HepG2 (cell line): Measurements from ENCODE around the gene SKA2. TPM values are rescaled to one million over a fixed set of nuclear protein-coding genes. Genes with fewer than 3 reads are reported as not detected.
A peak's percentile ranks its signal among the peaks of the same experiment; 100 is the strongest.

Experiments
- BRD4 ChIP-seq: sonication (generic); formaldehyde crosslinking; IDR thresholded peaks from 2 replicates; pipeline ENCODE4 v1.4.0; 2020; ENCODE audit warnings: missing genetic modification reagents
- CC2D1A ChIP-seq: sonication (generic); formaldehyde crosslinking; IDR thresholded peaks from 2 replicates; pipeline ENCODE4 v1.8.1; 2023; ENCODE audit warnings: mild to moderate bottlenecking, missing genetic modification reagents
- HMGXB4 ChIP-seq, 2 experiments: sonication (generic) in 1 of 2; formaldehyde crosslinking in 1 of 2; IDR thresholded peaks; 2 replicates each; pipeline versions ENCODE4 v1.4.0 to v1.6.1; 2018 to 2020; ENCODE audit warnings: missing genetic modification reagents in 2 of 2, borderline replicate concordance in 1 of 2, low read depth in 1 of 2, mild to moderate bottlenecking in 1 of 2, missing biosample characterization in 1 of 2
- HNF1A ChIP-seq, 2 experiments: sonication (generic) in 1 of 2; formaldehyde crosslinking in 1 of 2; IDR thresholded peaks; 2 replicates each; pipeline versions ENCODE4 v1.4.0 to v1.6.1; 2016 to 2020; ENCODE audit warnings: borderline replicate concordance in 1 of 2, low read depth in 1 of 2, mild to moderate bottlenecking in 1 of 2, missing genetic modification reagents in 1 of 2
- HNF4G ChIP-seq, 2 experiments: sonication (generic) in 1 of 2; formaldehyde crosslinking in 1 of 2; IDR thresholded peaks; 2 replicates each; pipeline versions ENCODE4 v1.4.0 to v1.6.1; 2011 to 2020; ENCODE audit warnings: borderline replicate concordance in 2 of 2, low read depth in 2 of 2, mild to moderate bottlenecking in 2 of 2, low read length in 1 of 2, missing genetic modification reagents in 1 of 2, moderate library complexity in 1 of 2
- NR1H2 ChIP-seq: sonication (generic); formaldehyde crosslinking; IDR thresholded peaks from 2 replicates; pipeline ENCODE4 v1.8.1; 2022; ENCODE audit warnings: low read depth, missing genetic modification reagents, borderline replicate concordance
- RBAK ChIP-seq: sonication (generic); formaldehyde crosslinking; IDR thresholded peaks from 2 replicates; pipeline ENCODE4 v1.5.1; 2020; ENCODE audit warnings: mild to moderate bottlenecking, missing genetic modification reagents
- SOX6 ChIP-seq, 2 experiments: fragments of 450-650 bp in 1 of 2; sonication (generic) in 1 of 2; formaldehyde crosslinking in 1 of 2; IDR thresholded peaks; 2 replicates each; pipeline versions ENCODE4 v1.4.0 to v1.6.1; 2017 to 2020; ENCODE audit warnings: antibody characterized with exemption in 1 of 2, mild to moderate bottlenecking in 1 of 2, missing genetic modification reagents in 1 of 2
- SSRP1 ChIP-seq: IDR thresholded peaks from 2 replicates; pipeline ENCODE4 v1.6.1; 2016; ENCODE audit warnings: control low read depth
- TBX2 ChIP-seq: sonication (generic); formaldehyde crosslinking; IDR thresholded peaks from 2 replicates; pipeline ENCODE4 v1.5.0; 2020; ENCODE audit warnings: missing genetic modification reagents, mild to moderate bottlenecking, borderline replicate concordance
- ZBTB25 ChIP-seq: IDR thresholded peaks from 2 replicates; pipeline ENCODE4 v1.6.1; 2018; ENCODE audit warnings: missing genetic modification reagents
- ZNF280D ChIP-seq: sonication (generic); formaldehyde crosslinking; IDR thresholded peaks from 2 replicates; pipeline ENCODE4 v1.5.1; 2020; ENCODE audit warnings: mild to moderate bottlenecking, missing genetic modification reagents
- ZNF335 ChIP-seq: sonication (generic); formaldehyde crosslinking; IDR thresholded peaks from 2 replicates; pipeline ENCODE4 v1.4.0; 2020; ENCODE audit warnings: missing genetic modification reagents
- ZNF350 ChIP-seq: sonication (generic); formaldehyde crosslinking; IDR thresholded peaks from 2 replicates; pipeline ENCODE4 v1.4.0; 2020; ENCODE audit warnings: mild to moderate bottlenecking, low read depth, missing genetic modification reagents, borderline replicate concordance
- ZNF354B ChIP-seq: sonication (generic); formaldehyde crosslinking; IDR thresholded peaks from 2 replicates; pipeline ENCODE4 v1.8.0; 2022; ENCODE audit warnings: mild to moderate bottlenecking, missing genetic modification reagents
- ZNF790 ChIP-seq: sonication (generic); formaldehyde crosslinking; IDR thresholded peaks from 2 replicates; pipeline ENCODE4 v1.8.0; 2022; ENCODE audit warnings: missing genetic modification reagents, mild to moderate bottlenecking, borderline replicate concordance
- polyA plus RNA-seq, 8 experiments: library from polyadenylated mRNA; depleted of rRNA in 3 of 8; stranded (reverse) in 7 of 8; unstranded in 1 of 8; fragments of >200 nt; fragmentation: Illumina TruSeq in 4 of 8; extraction: Trizol in 4 of 8; gene quantifications; 2 replicates each; pipeline versions ENCODE4 v1.2.1 to v1.2.3, GENCODE V29; 2011 to 2016; ENCODE audit warnings: low read depth in 4 of 8, missing spikeins in 1 of 8, mixed read lengths in 1 of 8; ENCODE audit not compliant: insufficient read depth in 1 of 8
- total RNA-seq, 5 experiments: library from RNA; depleted of rRNA; stranded (reverse); fragments of >200 nt; fragmentation: Illumina TruSeq; extraction: Trizol; gene quantifications; 2 replicates each; pipeline ENCODE4 v1.2.3, GENCODE V29; 2016; ENCODE audit warnings: low read depth in 1 of 5

The SKA2 gene
- total and polyA plus RNA-seq, 2 of the 13 experiments (the other 11 are each of a cell fraction or from before 2014, with no cell fraction given), result 18.6 to 91.8 TPM

GRCh38 chr17:59106463-59107305 is 48.3 kb downstream of the SKA2 start, which contains the start of gene TRIM37 (continued):
- no peak for TF ChIP-seq HNF1A (IDR thresholded peaks at IDR 0.05; ENCODE audit: low read depth)
- peak; percentile 60 for TF ChIP-seq HNF1A (CRISPR knock-in tag; IDR thresholded peaks at IDR 0.05; ENCODE audit: borderline replicate concordance)
- TF ChIP-seq ZNF790 (CRISPR knock-in tag), result no peak
- no peak for TF ChIP-seq HNF4G (IDR thresholded peaks at IDR 0.05; ENCODE audit: borderline replicate concordance, low read depth, low read length)
- TF ChIP-seq HNF4G (CRISPR knock-in tag; IDR thresholded peaks at IDR 0.05; ENCODE audit: borderline replicate concordance, low read depth), result peak; percentile 19; the same call in 1 of the 2 replicates
- no peak for TF ChIP-seq NR1H2
- peak; percentile 44; the same call in 1 of the 2 replicates for TF ChIP-seq ZBTB25
- peak; percentile 94 for TF ChIP-seq TBX2 (CRISPR knock-in tag)
- TF ChIP-seq RBAK (CRISPR knock-in tag), result no peak
- peak; percentile 75; the same call in 1 of the 2 replicates for TF ChIP-seq ZNF335 (CRISPR knock-in tag)
- TF ChIP-seq ZNF354B (CRISPR knock-in tag), result 0 out of 2 replicates have a peak, but pooled peaks have one; percentile 75
- no peak for TF ChIP-seq SOX6 (IDR thresholded peaks at IDR 0.05)
- TF ChIP-seq SOX6 (CRISPR knock-in tag; IDR thresholded peaks at IDR 0.05), result peak; percentile 81
- no peak; the same call in 1 of the 2 replicates for TF ChIP-seq ZNF280D (CRISPR knock-in tag)
- peak; percentile 94; the same call in 1 of the 2 replicates for TF ChIP-seq ZNF350 (CRISPR knock-in tag)
- peak; percentile 84 to 93 for TF ChIP-seq HMGXB4 (CRISPR knock-in tag; IDR thresholded peaks at IDR 0.05; ENCODE audit: borderline replicate concordance in 1 of 2, low read depth in 1 of 2)
- TF ChIP-seq SSRP1 (CRISPR knock-in tag), result no peak
- TF ChIP-seq CC2D1A (CRISPR knock-in tag), result no peak
- peak; percentile 22; the same call in 1 of the 2 replicates for TF ChIP-seq BRD4 (CRISPR knock-in tag)
